Measurements from ENCODE around the gene CC2D1A.
A peak's percentile ranks its signal among the peaks of the same experiment; 100 is the strongest.

Gene CC2D1A

DNA sequence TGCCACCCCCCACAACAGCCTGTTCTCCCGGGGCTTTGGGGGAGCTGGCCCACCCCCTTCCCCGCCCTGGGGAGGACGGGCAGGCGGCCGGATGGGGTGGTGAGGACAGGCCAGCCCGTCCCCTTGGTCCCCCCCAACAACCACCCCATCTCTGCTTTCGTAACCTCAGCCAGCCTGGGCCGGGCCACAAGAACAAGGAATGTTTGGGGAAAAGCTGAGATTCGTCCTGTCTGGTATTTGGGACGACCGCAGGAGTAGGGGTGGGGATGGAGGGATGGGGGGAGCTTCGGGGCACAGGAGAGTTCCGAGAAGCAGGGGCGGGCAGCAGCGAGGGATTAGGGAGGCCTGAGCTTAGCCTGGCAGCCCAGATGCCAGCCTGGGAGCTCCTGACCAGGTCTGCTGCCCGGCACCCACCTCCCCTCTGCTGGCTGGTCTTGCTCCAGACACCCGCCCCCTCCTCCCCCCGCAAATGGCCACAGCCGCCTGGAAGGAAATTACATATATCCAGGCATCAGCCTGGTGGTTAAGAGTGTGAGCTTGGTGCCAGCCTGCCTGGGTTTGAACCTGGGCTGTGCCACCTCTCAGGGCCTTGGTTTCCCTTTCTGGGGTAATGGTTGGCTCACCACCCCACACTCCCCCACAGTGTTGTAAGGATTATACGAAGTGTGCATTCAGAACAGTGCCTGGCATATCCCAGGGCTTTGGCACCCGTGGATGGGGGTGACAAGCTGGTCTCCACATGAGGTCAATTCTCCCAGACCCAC is 32.5 kb downstream of the CC2D1A start, which contains the start of gene PODNL1:
Gene PODNL1, minus strand, starts transcription at position 117 of the 764 bp plus-strand sequence. CDS start 236 bp downstream, outside the sequence.
- DNase-seq (no peak), ATAC-seq (replicated peaks) (no peak)
- Mint-ChIP-seq H3K4me1 (ENCODE audit: low read depth in 2 of 2) (peaks cover 0 to 4% of the 10 kb centered on the region in 2 donors), H3K36me3 (ENCODE audit: insufficient read depth) (no peaks in the 10 kb centered on the region), H3K27me3 (peaks cover 6 to 10% of the 10 kb centered on the region in 2 donors), H3K9me3 (no peaks in the 10 kb centered on the region), H3K4me3 (no peak within 1 kb of the TSS), H3K27ac (no peak within 1 kb of the TSS)

- ATAC-seq (replicated peaks) (no peak), DNase-seq (no peak)
- Mint-ChIP-seq H3K27me3 (peaks cover 6 to 7% of the 10 kb centered on the region in 2 donors), H3K4me3 (no peak overlapping the region), H3K4me1 (ENCODE audit: low read depth in 2 of 2) (peaks cover 0 to 4% of the 10 kb centered on the region in 2 donors), H3K27ac (no peak overlapping the region), H3K36me3 (ENCODE audit: insufficient read depth) (no peaks in the 10 kb centered on the region), H3K9me3 (no peaks in the 10 kb centered on the region)
These were observed 36.2 kb downstream of the CC2D1A start for GRCh38 chr19:13942023-13942684.

- no peaks in the 10 kb centered on the region for H3K27me3 Mint-ChIP-seq
- DNase-seq = no peak
- peaks cover 5% of the 10 kb centered on the region for H3K36me3 Mint-ChIP-seq (ENCODE audit: insufficient read depth)
- H3K4me1 Mint-ChIP-seq (ENCODE audit: low read depth in 2 of 2) = peaks cover 0 to under 1% of the 10 kb centered on the region in 2 donors
- H3K9me3 Mint-ChIP-seq = no peaks in the 10 kb centered on the region
- no peak for ATAC-seq (replicated peaks)
- no peak overlapping the region for H3K4me3 Mint-ChIP-seq
- H3K27ac Mint-ChIP-seq = no peak overlapping the region
These were observed 40.4 kb downstream of the CC2D1A start for GRCh38 chr19:13946414-13946813.

DNA sequence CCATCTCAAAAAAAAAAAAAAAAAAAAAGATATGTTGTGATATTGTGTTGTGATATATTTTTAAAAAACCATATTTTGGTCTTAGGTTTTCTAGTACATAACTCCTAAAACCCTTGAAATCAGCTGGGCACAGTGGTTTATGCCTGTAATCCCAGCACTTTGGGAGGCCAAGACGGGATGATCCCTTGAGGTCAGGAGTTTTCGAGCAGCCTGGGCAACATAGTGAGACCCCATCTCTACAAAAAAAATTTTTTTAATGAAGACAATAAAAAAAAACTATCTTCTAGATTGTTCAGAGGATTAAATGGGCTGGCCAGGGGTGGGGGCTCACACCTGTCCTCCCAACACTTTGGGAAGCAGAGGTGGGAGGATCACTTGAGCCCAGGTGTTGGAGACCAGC is 45.0 kb downstream of the CC2D1A start:
- Mint-ChIP-seq H3K9me3 (no peaks in the 10 kb centered on the region), H3K36me3 (ENCODE audit: insufficient read depth) (peaks cover 42% of the 10 kb centered on the region), H3K27ac (no peak overlapping the region), H3K4me3 (no peak overlapping the region), H3K27me3 (no peaks in the 10 kb centered on the region), H3K4me1 (ENCODE audit: low read depth in 2 of 2) (peaks cover 15 to 19% of the 10 kb centered on the region in 2 donors)
- no peak for DNase-seq
- no peak for ATAC-seq (replicated peaks)

DNA sequence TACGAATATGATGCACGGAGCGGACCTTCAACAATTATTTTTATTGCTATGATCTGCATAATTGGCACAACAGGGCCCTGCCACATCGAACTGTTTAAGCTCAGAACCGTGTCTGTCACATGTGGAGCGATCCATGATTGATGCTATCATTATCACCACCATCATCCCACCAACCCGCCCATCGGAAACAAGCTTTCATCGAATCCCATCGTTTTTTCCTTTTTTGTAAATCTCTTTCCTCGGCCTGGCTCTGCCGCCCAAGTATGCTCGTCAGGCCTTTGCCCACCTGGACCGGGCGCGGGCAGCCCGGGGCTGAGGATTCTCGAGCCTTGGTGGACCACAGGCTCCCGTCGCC is 45.8 kb downstream of the CC2D1A start:
- H3K27ac Mint-ChIP-seq = peak overlapping the region; percentile 97 to 98
- H3K4me3 Mint-ChIP-seq = peak overlapping the region; percentile 97 to 98
- no peaks in the 10 kb centered on the region for H3K27me3 Mint-ChIP-seq
- H3K9me3 Mint-ChIP-seq = no peaks in the 10 kb centered on the region
- DNase-seq (no peak), ATAC-seq (replicated peaks) (peak; percentile 8)
- H3K36me3 Mint-ChIP-seq (ENCODE audit: insufficient read depth) = peaks cover 42% of the 10 kb centered on the region
- peaks cover 15 to 19% of the 10 kb centered on the region in 2 donors for H3K4me1 Mint-ChIP-seq (ENCODE audit: low read depth in 2 of 2)

- peaks cover 15 to 19% of the 10 kb centered on the region in 2 donors for H3K4me1 Mint-ChIP-seq (ENCODE audit: low read depth in 2 of 2)
- peak; percentile 96 for ATAC-seq (replicated peaks)
- H3K4me3 Mint-ChIP-seq = peak within 1 kb of the TSS; percentile 97 to 98
- peak; percentile 97 to 99 (median 98) for DNase-seq
- H3K9me3 Mint-ChIP-seq = no peaks in the 10 kb centered on the region
- peak within 1 kb of the TSS; percentile 97 to 98 for H3K27ac Mint-ChIP-seq
- no peaks in the 10 kb centered on the region for H3K27me3 Mint-ChIP-seq
- peaks cover 48% of the 10 kb centered on the region for H3K36me3 Mint-ChIP-seq (ENCODE audit: insufficient read depth)
These were observed 46.3 kb downstream of the CC2D1A start, which contains the start of gene DCAF15 for GRCh38 chr19:13952154-13952930. Gene DCAF15 (plus strand): TSS chr19:13952509. CDS start chr19:13952513, 4 bp downstream.

- ATAC-seq (replicated peaks) = no peak
- no peaks in the 10 kb centered on the region for H3K27me3 Mint-ChIP-seq
- no peaks in the 10 kb centered on the region for H3K9me3 Mint-ChIP-seq
- H3K4me1 Mint-ChIP-seq (ENCODE audit: low read depth in 2 of 2) = peaks cover 15 to 19% of the 10 kb centered on the region in 2 donors
- peaks cover 55% of the 10 kb centered on the region for H3K36me3 Mint-ChIP-seq (ENCODE audit: insufficient read depth)
- peak overlapping the region; percentile 76 to 97 for H3K27ac Mint-ChIP-seq
- H3K4me3 Mint-ChIP-seq = peak overlapping the region; percentile 97 to 98
- no peak for DNase-seq
These were observed 47.0 kb downstream of the CC2D1A start for GRCh38 chr19:13952931-13953531.

GRCh38 chr19:13954185-13954584 is 48.2 kb downstream of the CC2D1A start:
- peak overlapping the region; percentile 76 to 97 for H3K27ac Mint-ChIP-seq
- no peaks in the 10 kb centered on the region for H3K9me3 Mint-ChIP-seq
- H3K4me3 Mint-ChIP-seq = peak overlapping the region; percentile 97 to 98
- no peaks in the 10 kb centered on the region for H3K27me3 Mint-ChIP-seq
- no peak for ATAC-seq (replicated peaks)
- no peak for DNase-seq
- H3K36me3 Mint-ChIP-seq (ENCODE audit: insufficient read depth) = peaks cover 58% of the 10 kb centered on the region
- peaks cover 15 to 19% of the 10 kb centered on the region in 2 donors for H3K4me1 Mint-ChIP-seq (ENCODE audit: low read depth in 2 of 2)

GRCh38 chr19:13955662-13956364 is 49.8 kb downstream of the CC2D1A start:
- peak overlapping the region in 1 of 2 donors; percentile 62 for H3K27ac Mint-ChIP-seq
- no peaks in the 10 kb centered on the region for H3K27me3 Mint-ChIP-seq
- H3K36me3 Mint-ChIP-seq (ENCODE audit: insufficient read depth) = peaks cover 66% of the 10 kb centered on the region
- DNase-seq (no peak), ATAC-seq (replicated peaks) (no peak)
- H3K9me3 Mint-ChIP-seq = no peaks in the 10 kb centered on the region
- H3K4me3 Mint-ChIP-seq = no peak overlapping the region
- H3K4me1 Mint-ChIP-seq (ENCODE audit: low read depth in 2 of 2) = peaks cover 15 to 19% of the 10 kb centered on the region in 2 donors

- Mint-ChIP-seq H3K4me3 (no peak overlapping the region), H3K36me3 (ENCODE audit: insufficient read depth) (peaks cover 67% of the 10 kb centered on the region), H3K27me3 (no peaks in the 10 kb centered on the region), H3K4me1 (ENCODE audit: low read depth in 2 of 2) (peaks cover 15 to 19% of the 10 kb centered on the region in 2 donors), H3K9me3 (no peaks in the 10 kb centered on the region), H3K27ac (peak overlapping the region in 1 of 2 donors; percentile 62)
- ATAC-seq (replicated peaks) (no peak), DNase-seq (no peak)
These were observed 50.4 kb downstream of the CC2D1A start for GRCh38 chr19:13956365-13956744.

DNA sequence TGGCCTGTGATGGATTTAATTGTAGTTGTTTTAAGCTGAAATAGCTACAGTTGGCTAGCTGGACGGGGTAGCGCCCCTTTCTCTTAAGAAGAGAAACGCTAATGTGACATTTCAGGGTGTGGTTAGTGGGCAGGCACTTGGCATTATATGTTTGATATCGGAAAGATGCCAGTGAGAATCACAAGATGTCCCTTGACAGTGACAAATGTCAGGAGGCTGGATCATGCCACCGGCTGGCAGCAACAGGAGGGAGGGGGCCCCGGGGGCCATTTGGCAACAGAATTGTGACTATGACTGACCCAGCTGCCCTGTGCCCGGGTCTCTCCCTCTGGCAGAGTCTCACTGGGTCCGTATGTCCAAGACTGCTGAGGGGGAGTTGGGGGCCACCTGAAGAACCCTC is 51.0 kb downstream of the CC2D1A start:
- peaks cover 65% of the 10 kb centered on the region for H3K36me3 Mint-ChIP-seq (ENCODE audit: insufficient read depth)
- no peaks in the 10 kb centered on the region for H3K9me3 Mint-ChIP-seq
- no peak overlapping the region for H3K4me3 Mint-ChIP-seq
- peak overlapping the region in 1 of 2 donors; percentile 62 for H3K27ac Mint-ChIP-seq
- H3K27me3 Mint-ChIP-seq = no peaks in the 10 kb centered on the region
- DNase-seq (no peak), ATAC-seq (replicated peaks) (no peak)
- peaks cover 11 to 12% of the 10 kb centered on the region in 2 donors for H3K4me1 Mint-ChIP-seq (ENCODE audit: low read depth in 2 of 2)

- DNase-seq (no peak), ATAC-seq (replicated peaks) (no peak)
- Mint-ChIP-seq H3K36me3 (ENCODE audit: insufficient read depth) (peaks cover 59% of the 10 kb centered on the region), H3K4me3 (no peak overlapping the region), H3K4me1 (ENCODE audit: low read depth in 2 of 2) (peaks cover 8 to 9% of the 10 kb centered on the region in 2 donors), H3K27ac (no peak overlapping the region), H3K27me3 (no peaks in the 10 kb centered on the region), H3K9me3 (no peaks in the 10 kb centered on the region)
These were observed 52.0 kb downstream of the CC2D1A start for GRCh38 chr19:13958043-13958442.

All from effector memory CD8-positive, alpha-beta T cell (primary cell).